Activated CD4-positive, alpha-beta T cell treated with anti-CD3 and anti-CD28 coated beads for 36 hours (primary cell): ENCODE results near the gene TVP23A. TPM values are rescaled to one million over a fixed set of nuclear protein-coding genes. Genes with fewer than 3 reads are reported as not detected.
"Not testable (repeated sequence)": the region's sequence is repeated elsewhere in the genome, so short reads cannot be mapped to it uniquely, and the experiment has no call there.

Experiments
- ATAC-seq: fragments of 200-7000 bp; cut with Tn5 transposase; one replicate; pipeline ENCODE4 v1.10.0; 2021; ENCODE audit warnings: mild to moderate bottlenecking, moderate library complexity
- CTCF ChIA-PET: fragments of 350-600 bp; sonication (Branson Sonifier 250); formaldehyde crosslinking; loops from one replicate; lab custom pipeline; 2021; ENCODE audit warnings: antibody characterized with exemption; lab: Charles Lee
- POLR2A ChIA-PET: fragments of 350-600 bp; sonication (Branson Sonifier 250); formaldehyde crosslinking; loops from one replicate; lab custom pipeline; 2021; ENCODE audit warnings: antibody characterized with exemption, inconsistent platforms; lab: Charles Lee
- DNase-seq: peaks from one replicate; pipeline ENCODE4 v3.0.0-alpha.2; 2020
- H3K27ac Mint-ChIP-seq: one replicate; pipeline ENCODE4 v1.8.0; 2021; ENCODE audit warnings: mixed read lengths
- H3K27me3 Mint-ChIP-seq: one replicate; pipeline ENCODE4 v1.8.0; 2021; ENCODE audit warnings: mixed read lengths
- H3K36me3 Mint-ChIP-seq: one replicate; pipeline ENCODE4 v1.8.0; 2021; ENCODE audit warnings: low read depth, mixed read lengths
- H3K4me1 Mint-ChIP-seq: one replicate; pipeline ENCODE4 v1.8.0; 2021; ENCODE audit warnings: mixed read lengths
- H3K4me3 Mint-ChIP-seq: one replicate; pipeline ENCODE4 v1.8.0; 2021; ENCODE audit warnings: mild to moderate bottlenecking, moderate library complexity, mixed read lengths
- H3K9me3 Mint-ChIP-seq: one replicate; pipeline ENCODE4 v1.8.0; 2021; ENCODE audit warnings: low read depth, mixed read lengths
- intact Hi-C, 2 experiments: fragments of 100-400 bp; cut with DNase I in 1 of 2; cut with micrococcal nuclease in 1 of 2; formaldehyde crosslinking; loops; one replicate each; pipeline versions ENCODE4 v1.14.2 to v1.15.1; 2022 to 2024; cut with DNase I, micrococcal nuclease
- total RNA-seq, 2 experiments: library from RNA; stranded (reverse); gene quantifications; one replicate each; pipeline ENCODE4 v1.2.3, GENCODE V29; 2021

Gene TVP23A
- total RNA-seq, 2 experiments from 2014 or later: 0.09 TPM; not detected in 1

DNA sequence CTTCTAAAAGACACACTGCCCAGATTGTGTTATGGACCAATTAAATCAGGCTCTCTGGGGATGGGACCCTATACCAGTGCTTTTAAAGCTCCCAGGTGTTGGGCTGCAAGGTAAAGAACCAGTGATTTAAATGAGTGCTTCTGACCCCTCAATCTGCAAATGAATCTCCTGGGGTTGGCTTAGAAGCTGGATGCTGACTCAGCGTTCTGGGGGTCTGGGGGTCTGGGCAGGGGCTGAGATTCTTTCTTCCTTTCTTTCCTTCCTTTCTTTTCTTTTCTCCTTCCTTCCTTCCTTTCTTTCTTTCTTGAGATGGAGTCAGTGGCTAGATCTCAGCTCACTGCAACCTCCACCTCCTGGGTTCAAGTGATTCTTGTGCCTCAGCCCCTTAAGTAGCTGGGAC, 2.0 kb upstream of the TVP23A start:
- CTCF ChIA-PET: interaction anchor here (1.2 to 1.4 kb wide), 2 partner anchors 58 to 98 kb away, joined by 3 read pairs; no protein-coding TSS in a partner anchor

DNA sequence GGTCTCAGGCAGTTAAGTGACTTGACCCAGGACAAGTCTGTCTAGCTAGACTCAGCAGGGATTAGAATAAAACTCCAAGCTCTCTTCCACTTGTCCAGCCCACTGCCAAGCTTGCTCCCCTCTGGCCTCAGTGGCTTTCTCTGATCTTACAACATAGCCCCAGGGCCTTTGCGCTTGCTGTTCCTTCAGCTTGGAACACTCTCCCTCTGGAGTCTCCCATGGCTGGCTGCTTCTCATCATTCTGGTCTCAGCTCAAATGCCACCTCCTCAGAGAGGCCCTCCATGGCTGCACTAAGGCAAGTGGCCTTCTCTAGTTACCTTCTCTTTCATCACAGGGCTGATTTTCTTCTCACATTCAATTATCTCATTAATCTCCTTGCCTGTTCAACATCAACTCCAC, 1.1 kb downstream of the TVP23A start:
- CTCF ChIA-PET: interaction anchor here (0.6 to 0.7 kb wide), 2 partner anchors 100 to 897 kb away, joined by 3 to 4 read pairs; no protein-coding TSS in a partner anchor
- H3K27ac Mint-ChIP-seq: no peak overlapping the region
- no peak for DNase-seq
- no peak overlapping the region for H3K4me3 Mint-ChIP-seq
- H3K36me3 Mint-ChIP-seq: no peaks in the 10 kb centered on the region
- ATAC-seq: no peak
- intact Hi-C loops: no loop called here
- POLR2A ChIA-PET: no interaction called here
- peaks cover 4% of the 10 kb centered on the region for H3K4me1 Mint-ChIP-seq
- no peaks in the 10 kb centered on the region for H3K9me3 Mint-ChIP-seq
- peaks cover 6% of the 10 kb centered on the region for H3K27me3 Mint-ChIP-seq

More for the DNA sequence above, 2.0 kb upstream of the TVP23A start:
- H3K4me3 Mint-ChIP-seq: no peak overlapping the region
- no peaks in the 10 kb centered on the region for H3K4me1 Mint-ChIP-seq
- intact Hi-C loops: loop anchor here in 1 of 2 experiments (5.0 kb wide), 2 partner anchors 48 to 1668 kb away; no protein-coding TSS in a partner anchor
- no peaks in the 10 kb centered on the region for H3K9me3 Mint-ChIP-seq
- H3K27me3 Mint-ChIP-seq: peaks cover 6% of the 10 kb centered on the region
- no peaks in the 10 kb centered on the region for H3K36me3 Mint-ChIP-seq
- no peak overlapping the region for H3K27ac Mint-ChIP-seq
- ATAC-seq: no peak
- POLR2A ChIA-PET: no interaction called here
- DNase-seq: no peak

DNA sequence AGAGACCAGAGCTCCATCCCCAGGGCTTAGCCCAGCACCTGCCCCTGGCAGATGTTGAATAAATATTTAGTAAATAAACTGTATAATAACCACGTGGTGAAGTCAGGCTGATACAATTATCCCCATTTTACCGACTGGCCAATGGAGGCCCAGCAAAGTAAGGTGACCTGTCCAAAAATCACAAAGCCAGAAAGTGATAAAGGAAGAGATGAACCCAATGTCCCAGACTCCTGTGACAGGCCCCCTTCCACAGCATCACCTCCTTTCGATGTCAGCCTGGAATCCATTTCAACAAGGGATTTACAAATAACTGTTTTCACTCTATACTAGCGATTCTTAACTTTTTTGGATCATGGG, 5.5 kb downstream of the TVP23A start:
- peaks cover 9% of the 10 kb centered on the region for H3K4me1 Mint-ChIP-seq
- H3K27ac Mint-ChIP-seq: no peak overlapping the region
- H3K36me3 Mint-ChIP-seq: no peaks in the 10 kb centered on the region
- ChIA-PET POLR2A (interaction anchor here (0.7 kb wide), 1 partner anchor 14 kb away, joined by 5 read pairs; no protein-coding TSS in a partner anchor), CTCF (no interaction called here)
- DNase-seq: no peak
- no peak overlapping the region for H3K4me3 Mint-ChIP-seq
- intact Hi-C loops: loop anchor here (2.0 to 5.0 kb wide), 2 partner anchors 62 to 104 kb away; no protein-coding TSS in a partner anchor
- ATAC-seq: no peak
- peaks cover 4% of the 10 kb centered on the region for H3K27me3 Mint-ChIP-seq
- no peaks in the 10 kb centered on the region for H3K9me3 Mint-ChIP-seq

DNA sequence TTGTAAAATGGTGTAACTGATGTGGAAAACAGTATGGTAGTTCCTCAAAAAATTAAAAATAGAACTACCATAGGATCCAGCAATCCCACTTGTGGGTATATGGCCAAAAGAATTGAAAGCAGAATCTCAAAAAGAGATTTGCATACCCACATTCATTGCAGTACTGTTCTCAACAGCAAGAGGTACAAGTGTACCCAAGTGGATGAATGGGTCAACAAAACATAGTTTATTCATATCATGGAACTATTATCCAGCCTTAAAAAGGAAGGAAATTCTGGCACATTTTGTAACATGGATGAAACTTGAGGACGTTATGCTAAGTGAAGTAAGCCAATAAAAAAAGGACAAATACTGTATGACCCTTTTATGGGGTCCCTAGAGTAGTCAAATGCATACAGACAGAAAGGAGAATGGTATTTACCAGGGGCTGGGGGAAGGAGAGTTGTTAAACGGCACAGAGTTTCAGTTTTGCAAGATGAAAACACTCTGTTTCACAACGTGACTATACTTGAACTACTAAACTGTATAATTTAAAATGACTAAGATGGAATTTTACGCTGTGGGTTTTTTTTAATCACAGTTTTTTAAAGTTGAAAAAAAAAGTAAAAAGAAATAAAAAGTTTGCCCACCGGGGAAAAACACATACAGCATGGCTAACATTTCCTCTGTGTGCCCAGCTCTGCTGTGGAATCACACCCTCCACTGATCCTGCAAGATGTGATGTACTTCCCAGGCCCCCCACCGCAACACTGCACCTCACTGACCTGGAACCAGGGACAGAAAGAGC, 6.1 kb downstream of the TVP23A start:
- H3K9me3 Mint-ChIP-seq: no peaks in the 10 kb centered on the region
- H3K27ac Mint-ChIP-seq: no peak overlapping the region
- ATAC-seq: peak; percentile 93
- POLR2A ChIA-PET: interaction anchor here (0.7 kb wide), 1 partner anchor 13 kb away, joined by 5 read pairs; no protein-coding TSS in a partner anchor
- peak; percentile 10 for DNase-seq
- CTCF ChIA-PET: no interaction called here
- H3K4me1 Mint-ChIP-seq: peaks cover 9% of the 10 kb centered on the region
- no peak overlapping the region for H3K4me3 Mint-ChIP-seq
- H3K27me3 Mint-ChIP-seq: no peaks in the 10 kb centered on the region
- no peaks in the 10 kb centered on the region for H3K36me3 Mint-ChIP-seq
- intact Hi-C loops: loop anchor here (1.0 to 5.0 kb wide), 4 partner anchors 59 to 105 kb away; no protein-coding TSS in a partner anchor

DNA sequence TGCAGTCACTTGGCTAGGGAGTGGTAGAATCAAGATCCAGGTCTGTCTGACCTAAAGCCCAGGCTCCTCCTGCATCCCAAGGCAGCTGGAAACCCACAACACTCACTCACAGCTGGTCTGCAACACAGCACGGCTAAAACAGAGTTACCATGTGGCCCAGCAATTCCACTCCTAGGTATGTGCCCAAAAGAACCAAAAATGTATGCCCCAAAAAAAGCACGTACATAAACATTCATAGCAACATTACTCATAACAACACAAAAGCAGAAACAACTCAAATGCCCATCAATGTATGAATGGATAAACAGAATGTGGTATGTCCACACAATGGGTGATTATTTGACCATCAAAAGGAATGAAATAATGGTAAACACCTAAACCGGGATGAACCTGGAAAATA, 8.9 kb downstream of the TVP23A start:
- H3K9me3 Mint-ChIP-seq: no peaks in the 10 kb centered on the region
- CTCF ChIA-PET: no interaction called here
- H3K36me3 Mint-ChIP-seq: no peaks in the 10 kb centered on the region
- H3K27ac Mint-ChIP-seq: no peak overlapping the region
- POLR2A ChIA-PET: no interaction called here
- H3K4me3 Mint-ChIP-seq: no peak overlapping the region
- ATAC-seq (no peak), DNase-seq (no peak)
- intact Hi-C loops: loop anchor here in 1 of 2 experiments (5.0 kb wide), 1 partner anchor 108 kb away; no protein-coding TSS in a partner anchor
- H3K4me1 Mint-ChIP-seq: peaks cover 9% of the 10 kb centered on the region
- peaks cover 2% of the 10 kb centered on the region for H3K27me3 Mint-ChIP-seq

DNA sequence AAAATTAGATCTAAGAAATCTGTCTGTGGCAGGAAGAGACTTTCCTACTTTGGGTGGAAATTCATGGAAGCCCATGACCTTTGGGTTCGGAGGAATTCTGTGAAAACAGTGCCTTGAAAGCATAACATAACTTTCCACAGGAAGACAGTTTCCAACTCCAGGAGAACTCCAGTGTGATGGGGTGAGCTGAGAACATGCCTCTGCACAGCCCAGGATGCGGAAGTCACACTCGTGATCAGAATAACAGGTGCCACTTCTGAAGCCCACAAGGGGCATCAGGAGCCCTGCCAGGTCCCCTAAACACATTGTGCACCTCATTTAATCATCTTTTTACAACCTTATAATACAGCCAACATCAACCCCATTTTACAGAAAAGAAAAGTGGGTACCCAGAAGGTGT, 9.7 kb downstream of the TVP23A start:
- ATAC-seq: no peak
- DNase-seq: no peak
- ChIA-PET CTCF (no interaction called here), POLR2A (no interaction called here)
- H3K9me3 Mint-ChIP-seq: no peaks in the 10 kb centered on the region
- no peak overlapping the region for H3K27ac Mint-ChIP-seq
- intact Hi-C loops: no loop called here
- peaks cover 3% of the 10 kb centered on the region for H3K27me3 Mint-ChIP-seq
- H3K4me3 Mint-ChIP-seq: no peak overlapping the region
- peaks cover 9% of the 10 kb centered on the region for H3K4me1 Mint-ChIP-seq
- no peaks in the 10 kb centered on the region for H3K36me3 Mint-ChIP-seq

DNA sequence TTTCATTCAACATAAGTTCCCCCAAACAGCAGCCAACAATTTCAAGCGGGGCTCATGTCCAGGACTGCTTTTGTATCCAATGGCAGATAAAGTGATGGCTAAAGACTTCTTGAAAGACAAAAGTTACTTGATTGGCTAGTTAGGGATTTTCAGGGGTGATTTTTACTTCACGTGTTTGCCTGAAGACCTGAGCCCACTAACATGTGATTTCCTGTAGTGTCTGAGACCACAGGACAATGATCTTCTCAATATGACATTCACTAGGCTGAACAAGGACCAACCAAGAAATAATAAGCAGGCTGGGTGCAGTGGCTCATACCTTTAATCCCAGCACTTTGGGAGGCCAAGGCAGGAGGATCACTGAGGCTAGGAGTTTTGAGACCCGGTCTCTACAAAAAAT, 10.4 kb downstream of the TVP23A start:
- Mint-ChIP-seq H3K27ac (no peak overlapping the region), H3K4me1 (peaks cover 9% of the 10 kb centered on the region), H3K4me3 (no peak overlapping the region), H3K36me3 (no peaks in the 10 kb centered on the region), H3K9me3 (no peaks in the 10 kb centered on the region), H3K27me3 (peaks cover 3% of the 10 kb centered on the region)
- no peak for ATAC-seq
- intact Hi-C loops: no loop called here
- ChIA-PET CTCF (no interaction called here), POLR2A (no interaction called here)
- DNase-seq: no peak

DNA sequence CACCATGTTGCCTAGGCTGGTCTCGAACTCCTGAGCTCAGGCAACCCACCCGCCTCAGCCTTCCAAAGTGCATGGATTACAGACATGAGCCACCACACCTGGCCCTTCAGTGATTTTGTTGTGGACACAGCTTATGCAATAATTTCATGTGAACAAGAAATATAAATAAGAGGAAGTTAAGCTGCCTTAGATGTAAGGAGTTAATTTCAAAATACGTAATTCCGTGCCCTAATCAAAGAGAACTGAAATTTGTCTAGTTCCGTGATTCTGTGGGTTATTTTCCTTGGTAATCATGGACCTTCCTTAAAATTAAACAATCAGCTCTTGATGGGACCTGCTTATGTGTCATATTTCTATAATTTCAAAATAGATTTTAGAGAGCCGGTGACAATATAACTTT, 11.9 kb downstream of the TVP23A start:
- Mint-ChIP-seq H3K4me3 (no peak overlapping the region), H3K9me3 (no peaks in the 10 kb centered on the region), H3K4me1 (no peaks in the 10 kb centered on the region), H3K27me3 (peaks cover 3% of the 10 kb centered on the region), H3K36me3 (no peaks in the 10 kb centered on the region), H3K27ac (no peak overlapping the region)
- ChIA-PET POLR2A (no interaction called here), CTCF (interaction anchor here (0.6 kb wide), 1 partner anchor 660 kb away, joined by 3 read pairs; no protein-coding TSS in a partner anchor)
- DNase-seq (no peak), ATAC-seq (no peak)
- intact Hi-C loops: no loop called here

DNA sequence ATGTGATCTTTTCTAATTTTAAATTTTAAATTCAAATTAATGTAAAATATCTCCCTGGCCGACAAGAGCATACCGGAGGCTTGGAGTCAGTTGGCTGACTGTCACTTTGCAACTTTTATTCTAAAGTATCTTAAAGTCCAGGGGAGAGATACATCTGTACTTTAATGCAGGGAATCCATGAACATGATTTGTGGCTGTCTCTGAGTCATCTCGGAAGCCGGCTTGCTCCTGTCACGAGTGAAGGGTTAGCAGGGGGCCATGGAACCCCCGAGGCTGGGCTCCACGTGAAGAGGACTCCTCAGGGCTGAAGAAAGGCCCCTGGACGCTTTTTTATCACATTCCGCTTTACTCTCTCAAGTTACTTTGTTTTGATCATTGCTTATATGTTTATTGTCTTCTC, 13.3 kb downstream of the TVP23A start:
- no peaks in the 10 kb centered on the region for H3K4me1 Mint-ChIP-seq
- POLR2A ChIA-PET: no interaction called here
- H3K9me3 Mint-ChIP-seq: no peaks in the 10 kb centered on the region
- H3K36me3 Mint-ChIP-seq: no peaks in the 10 kb centered on the region
- no peak overlapping the region for H3K4me3 Mint-ChIP-seq
- H3K27ac Mint-ChIP-seq: no peak overlapping the region
- CTCF ChIA-PET: no interaction called here
- intact Hi-C loops: no loop called here
- DNase-seq (no peak), ATAC-seq (no peak)
- H3K27me3 Mint-ChIP-seq: peaks cover 3% of the 10 kb centered on the region

DNA sequence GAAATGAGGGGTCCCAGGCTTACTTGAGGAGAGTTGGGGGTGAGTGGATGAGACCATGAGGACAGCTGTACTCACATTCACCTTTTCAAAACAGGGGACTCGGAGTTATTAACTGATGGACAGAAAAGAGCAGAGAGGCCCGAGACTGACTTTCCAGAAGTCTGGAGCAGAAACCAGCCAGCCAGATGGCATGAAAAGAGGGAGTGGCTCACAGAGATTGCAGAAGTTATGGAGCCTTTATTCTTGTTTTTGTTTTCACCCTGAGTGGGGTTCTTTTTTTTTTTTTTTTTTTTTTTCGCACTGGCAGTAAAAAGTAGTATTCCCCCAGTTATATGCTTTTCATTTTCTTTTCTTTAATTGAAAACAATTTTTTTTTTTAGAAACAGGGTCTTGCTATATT, 18.9 kb downstream of the TVP23A start:
- ATAC-seq (no peak), DNase-seq (no peak)
- intact Hi-C loops: no loop called here
- H3K4me3 Mint-ChIP-seq: no peak overlapping the region
- POLR2A ChIA-PET: interaction anchor here (0.6 kb wide), 1 partner anchor 13 kb away, joined by 5 read pairs; no protein-coding TSS in a partner anchor
- CTCF ChIA-PET: no interaction called here
- H3K36me3 Mint-ChIP-seq: no peaks in the 10 kb centered on the region
- no peaks in the 10 kb centered on the region for H3K9me3 Mint-ChIP-seq
- no peaks in the 10 kb centered on the region for H3K4me1 Mint-ChIP-seq
- H3K27me3 Mint-ChIP-seq: peaks cover 1% of the 10 kb centered on the region
- H3K27ac Mint-ChIP-seq: no peak overlapping the region

DNA sequence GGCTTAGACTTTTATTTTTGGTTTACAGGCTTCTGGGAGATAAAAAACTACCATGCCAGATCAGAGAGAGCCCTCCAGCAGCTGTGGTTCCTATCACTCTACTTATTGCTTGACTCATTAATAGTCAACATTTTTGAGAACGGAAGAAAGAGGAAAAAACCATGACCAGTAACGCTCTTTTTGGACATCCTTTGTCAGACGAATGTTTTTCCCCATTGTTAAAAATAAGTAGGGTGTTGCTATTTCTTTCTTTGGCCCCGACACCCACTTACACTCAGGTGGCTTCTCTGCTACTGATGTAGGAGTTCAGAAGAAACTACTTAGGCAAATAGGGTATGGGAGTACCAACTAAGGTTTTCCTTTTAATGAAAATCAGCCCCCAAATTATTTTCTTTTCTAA, 27.5 kb downstream of the TVP23A start:
- ATAC-seq (no peak), DNase-seq (no peak)
- CTCF ChIA-PET: no interaction called here
- Mint-ChIP-seq H3K36me3 (no peaks in the 10 kb centered on the region), H3K4me1 (no peaks in the 10 kb centered on the region), H3K9me3 (peaks cover 2% of the 10 kb centered on the region), H3K27ac (no peak overlapping the region), H3K4me3 (no peak overlapping the region), H3K27me3 (peaks cover 2% of the 10 kb centered on the region)
- POLR2A ChIA-PET: no interaction called here
- intact Hi-C loops: no loop called here

DNA sequence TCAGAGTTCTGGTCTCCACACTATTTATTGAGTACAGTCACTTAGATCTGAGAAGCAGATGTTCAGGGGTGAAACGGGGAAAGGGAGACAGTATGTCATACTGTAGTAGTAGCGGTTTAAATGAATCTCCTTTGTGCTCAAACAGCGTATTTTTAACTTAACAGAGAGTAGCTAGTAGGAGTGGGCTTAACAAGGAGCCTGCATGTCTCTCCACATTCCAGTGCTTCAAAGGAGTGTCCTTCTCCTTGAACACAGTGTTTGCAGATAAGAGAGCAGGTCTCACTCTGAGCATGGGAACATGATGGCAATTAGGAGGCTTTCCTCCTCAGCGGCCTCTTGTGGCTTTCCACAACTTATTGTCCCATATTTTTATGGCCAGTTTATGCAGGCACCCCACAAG, 30.0 kb downstream of the TVP23A start:
- ATAC-seq, H3K27ac Mint-ChIP-seq, POLR2A ChIA-PET, intact Hi-C loops, H3K36me3 Mint-ChIP-seq, H3K9me3 Mint-ChIP-seq, H3K27me3 Mint-ChIP-seq, CTCF ChIA-PET, H3K4me3 Mint-ChIP-seq, DNase-seq, H3K4me1 Mint-ChIP-seq: not testable (repeated sequence)
